Embryonic facial prominence (tissue), 1 donor: Measurements from ENCODE around the gene PABPN1L.

ENCODE experiments used
- DNase-seq: peaks from one replicate; pipeline ENCODE4 v3.0.0-alpha.2; 2016; ENCODE audit errors: extremely low spot score

Gene PABPN1L, protein sequence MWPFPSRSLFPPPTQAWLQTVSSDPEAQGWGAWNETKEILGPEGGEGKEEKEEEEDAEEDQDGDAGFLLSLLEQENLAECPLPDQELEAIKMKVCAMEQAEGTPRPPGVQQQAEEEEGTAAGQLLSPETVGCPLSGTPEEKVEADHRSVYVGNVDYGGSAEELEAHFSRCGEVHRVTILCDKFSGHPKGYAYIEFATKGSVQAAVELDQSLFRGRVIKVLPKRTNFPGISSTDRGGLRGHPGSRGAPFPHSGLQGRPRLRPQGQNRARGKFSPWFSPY

DNA sequence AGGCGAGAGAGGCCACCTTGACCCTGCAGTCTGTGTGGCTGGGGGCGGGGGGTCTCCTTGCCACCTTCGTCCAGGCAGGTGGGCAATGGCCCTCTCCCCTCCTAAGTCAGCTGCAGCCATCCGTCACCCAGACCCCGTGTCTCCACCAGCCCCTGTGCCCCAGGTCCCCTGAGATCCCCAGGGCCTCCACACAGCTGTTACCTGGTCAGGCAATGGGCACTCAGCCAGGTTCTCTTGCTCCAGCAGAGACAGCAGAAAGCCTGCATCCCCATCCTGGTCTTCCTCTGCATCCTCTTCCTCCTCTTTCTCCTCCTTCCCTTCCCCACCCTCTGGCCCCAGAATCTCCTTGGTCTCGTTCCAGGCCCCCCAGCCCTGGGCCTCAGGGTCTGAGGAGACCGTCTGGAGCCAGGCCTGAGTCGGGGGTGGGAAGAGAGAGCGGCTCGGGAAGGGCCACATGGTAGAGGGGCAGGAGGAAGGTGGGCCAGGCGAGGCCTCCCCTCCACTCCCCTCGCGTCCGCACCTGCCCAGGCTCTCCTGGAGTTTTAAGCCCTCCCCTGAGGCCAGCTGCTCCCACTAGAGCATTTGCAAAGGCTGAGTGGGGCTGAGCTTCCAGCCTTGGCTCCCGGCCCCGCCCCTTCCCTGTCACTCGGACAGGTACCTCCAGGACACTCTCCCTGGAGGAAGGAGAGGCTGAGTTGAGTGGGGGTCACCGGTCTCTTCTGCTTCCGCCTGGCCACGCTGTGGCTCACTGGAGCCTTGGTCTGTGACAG is at the start of gene PABPN1L:
Gene PABPN1L (minus strand): TSS at position 510 of the 770 bp plus-strand sequence. CDS start 54 bp downstream, at position 456.
- DNase-seq = no peak

DNA sequence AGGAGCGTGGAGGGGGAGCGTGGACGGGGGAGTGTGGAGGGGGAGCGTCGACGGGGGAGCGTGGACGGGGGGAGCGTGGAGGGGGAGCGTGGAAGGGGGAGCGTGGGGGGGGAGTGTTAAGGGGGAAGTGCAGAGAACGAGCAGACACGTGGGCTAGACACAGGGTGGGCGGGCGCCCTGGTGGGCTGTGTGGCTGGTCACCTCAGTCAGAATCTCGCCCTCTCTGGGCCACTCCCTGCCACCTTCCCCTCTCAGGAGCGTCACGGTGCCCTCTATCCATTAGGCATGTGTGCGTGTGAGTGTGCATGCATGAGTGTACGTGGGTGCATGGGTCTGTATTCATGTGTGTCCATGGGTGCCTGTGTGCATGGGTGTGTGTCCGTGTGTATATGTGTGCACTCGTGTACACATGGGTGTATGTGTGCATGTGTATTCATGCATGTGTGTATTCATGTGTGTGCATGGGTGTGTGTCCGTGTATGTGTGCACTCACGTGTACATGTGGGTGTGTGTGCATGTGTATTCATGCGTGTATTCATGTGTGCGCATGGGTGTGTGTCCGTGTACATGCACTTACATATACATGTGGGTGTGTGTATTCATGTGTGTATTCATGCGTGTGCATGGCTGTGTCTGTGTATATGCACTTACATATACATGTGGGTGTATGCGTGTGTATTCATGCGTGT is 49.3 kb upstream of the PABPN1L start:
- no peak for DNase-seq

DNA sequence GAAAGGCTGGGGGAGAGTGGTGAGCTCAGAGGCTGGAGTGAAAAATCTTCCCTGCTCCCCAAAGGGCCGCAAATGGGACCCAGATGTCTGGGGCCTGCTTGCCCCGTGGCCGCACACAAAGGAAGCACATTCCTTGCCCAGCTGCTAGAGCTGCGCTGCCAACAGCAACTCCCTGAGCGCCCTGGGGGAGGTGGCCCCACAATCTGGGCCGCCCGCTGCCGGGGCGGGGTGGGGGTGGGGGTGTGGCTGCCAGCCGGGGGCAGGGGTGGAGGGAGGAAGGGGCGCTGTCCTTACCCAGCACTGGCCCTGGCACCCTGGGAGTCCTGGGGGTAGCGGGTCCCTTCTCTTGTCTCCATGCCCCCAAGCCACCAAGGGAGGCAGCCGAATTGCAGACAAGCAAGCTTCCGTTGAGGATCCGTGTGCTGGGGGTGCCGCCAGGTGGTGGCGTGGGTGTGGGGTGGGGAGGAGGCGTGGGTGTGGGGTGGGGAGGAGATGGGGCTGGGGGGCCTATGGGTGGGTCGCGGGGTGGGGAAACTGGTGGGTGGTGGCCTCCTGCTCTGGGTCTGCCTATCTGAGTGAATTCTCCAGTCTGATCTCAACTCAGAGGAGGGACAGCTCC is 48.4 kb upstream of the PABPN1L start:
- peak; percentile 54 for DNase-seq

DNA sequence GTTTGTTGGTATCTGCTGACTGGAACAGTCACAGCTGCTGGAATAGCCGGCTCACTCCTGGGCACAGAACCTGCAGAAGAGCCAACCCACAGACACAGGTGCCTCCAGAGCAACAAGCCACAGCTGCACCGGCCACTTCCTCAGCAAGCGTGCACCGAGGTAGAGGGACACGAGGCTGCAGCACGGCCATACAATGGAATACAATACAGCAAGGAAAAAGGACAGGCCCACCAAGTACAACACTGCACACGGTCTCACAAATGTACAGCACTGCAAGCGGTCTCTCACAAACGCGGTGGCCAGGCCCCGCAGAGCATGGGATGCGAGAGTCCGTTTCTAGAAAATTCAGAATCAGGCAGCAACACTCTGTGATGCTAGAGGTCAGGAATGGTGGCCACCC is 47.4 kb upstream of the PABPN1L start:
- no peak for DNase-seq

DNA sequence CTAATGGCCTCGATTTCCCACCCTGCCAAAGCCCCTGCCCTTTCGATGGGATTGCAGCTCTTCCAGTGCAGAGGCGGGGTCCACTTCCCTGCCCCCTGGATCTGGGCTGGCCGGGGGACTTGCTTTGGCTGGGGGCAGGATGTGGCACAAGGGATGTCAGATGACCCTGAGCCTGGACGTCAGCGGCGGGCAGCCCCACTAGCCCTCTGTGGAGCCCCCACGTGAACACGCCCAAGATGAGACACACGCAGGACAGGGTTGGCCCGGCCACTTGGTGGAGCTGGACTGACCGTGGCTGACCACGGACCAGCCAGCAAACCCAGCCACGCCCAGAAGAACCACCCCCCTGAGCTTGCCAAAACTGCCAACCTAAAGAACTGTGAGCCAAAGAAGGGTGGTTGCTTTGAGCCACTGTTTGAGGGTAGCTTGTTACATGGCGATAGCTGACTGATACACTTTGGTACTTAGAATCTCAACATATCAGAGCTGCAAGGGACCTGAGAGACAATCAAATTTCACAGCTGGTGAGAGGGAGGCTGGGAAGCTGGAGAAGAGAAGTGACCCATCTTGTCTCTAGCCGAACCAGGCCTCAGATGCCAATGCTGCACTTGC is 46.6 kb upstream of the PABPN1L start:
- DNase-seq = no peak

DNA sequence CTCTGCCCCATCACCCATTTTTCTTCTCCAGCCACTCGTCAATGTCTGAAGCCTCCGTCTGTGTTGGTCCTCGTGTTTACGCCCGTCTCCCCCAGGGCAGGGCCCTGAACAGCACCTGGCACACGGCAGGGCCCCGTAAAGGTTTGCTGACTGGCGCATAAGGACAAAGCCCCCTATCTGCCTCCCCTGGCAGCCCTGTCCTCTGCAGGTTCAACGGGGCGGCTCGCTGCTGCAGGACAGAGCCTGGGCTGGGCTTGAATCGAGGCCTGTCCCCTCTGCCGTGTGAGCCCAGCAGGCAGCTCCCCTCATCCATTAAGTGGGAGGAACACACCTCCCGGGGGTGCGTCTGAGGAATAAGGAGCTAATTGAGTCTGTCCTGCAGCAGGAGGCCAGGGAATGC is 46.1 kb upstream of the PABPN1L start:
- no peak for DNase-seq

DNA sequence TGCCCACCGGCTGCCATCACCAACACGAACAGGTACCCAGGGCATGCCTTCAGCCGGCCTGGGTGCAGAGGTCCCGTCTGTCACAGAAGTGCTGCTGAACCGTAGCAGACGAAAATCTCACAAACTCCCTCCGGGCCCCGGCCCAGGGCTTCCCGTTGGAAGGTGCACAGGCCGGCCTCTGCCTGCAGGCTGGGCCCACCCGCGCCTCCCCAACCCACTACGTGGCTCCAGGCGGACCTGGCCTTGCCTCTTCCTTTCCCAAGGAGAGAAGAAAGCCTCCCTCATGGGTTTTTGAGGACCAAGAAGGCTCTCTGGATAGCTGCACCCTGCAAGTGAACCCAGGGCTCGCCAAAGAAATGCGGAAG is 45.5 kb upstream of the PABPN1L start:
- DNase-seq = no peak

DNA sequence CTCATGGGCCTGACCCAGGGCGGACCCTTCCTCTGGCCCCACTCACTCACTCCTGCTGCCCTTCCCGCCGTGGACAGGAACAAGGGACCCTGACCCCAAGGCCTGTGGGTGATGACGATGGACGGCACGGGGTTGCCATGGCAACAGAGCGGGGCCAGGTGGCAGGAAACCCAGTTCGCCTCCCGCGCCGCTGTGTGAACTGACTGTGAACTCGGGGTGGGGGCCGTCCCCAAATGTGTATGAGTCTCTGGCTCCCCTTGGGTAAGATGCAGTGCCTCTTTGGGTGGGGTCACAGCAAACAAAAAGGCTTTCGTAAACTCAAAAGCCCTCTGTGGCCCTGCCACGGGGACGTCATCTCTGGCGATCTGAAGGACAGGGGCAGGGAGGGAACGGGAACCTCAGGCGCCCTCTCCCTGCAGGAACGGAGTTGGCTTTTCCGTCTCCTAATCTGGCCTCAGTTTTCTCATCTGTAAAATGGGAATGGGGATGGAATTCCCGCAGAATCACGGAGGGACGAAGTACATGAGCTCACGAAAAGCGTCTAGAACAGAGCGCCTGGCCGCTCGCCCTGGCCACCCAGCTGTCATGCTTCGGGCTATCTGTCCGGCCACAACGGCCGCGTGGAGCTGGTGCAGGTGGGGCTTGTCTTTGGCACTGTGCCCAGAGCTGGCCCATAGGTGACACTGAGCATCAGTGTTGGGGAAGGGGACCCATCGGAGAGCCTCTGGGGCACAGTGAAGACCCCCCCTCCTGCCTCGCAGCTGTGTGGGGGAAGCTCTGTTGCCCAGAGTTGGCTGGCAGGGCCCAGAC is 44.9 kb upstream of the PABPN1L start:
- DNase-seq = no peak

DNA sequence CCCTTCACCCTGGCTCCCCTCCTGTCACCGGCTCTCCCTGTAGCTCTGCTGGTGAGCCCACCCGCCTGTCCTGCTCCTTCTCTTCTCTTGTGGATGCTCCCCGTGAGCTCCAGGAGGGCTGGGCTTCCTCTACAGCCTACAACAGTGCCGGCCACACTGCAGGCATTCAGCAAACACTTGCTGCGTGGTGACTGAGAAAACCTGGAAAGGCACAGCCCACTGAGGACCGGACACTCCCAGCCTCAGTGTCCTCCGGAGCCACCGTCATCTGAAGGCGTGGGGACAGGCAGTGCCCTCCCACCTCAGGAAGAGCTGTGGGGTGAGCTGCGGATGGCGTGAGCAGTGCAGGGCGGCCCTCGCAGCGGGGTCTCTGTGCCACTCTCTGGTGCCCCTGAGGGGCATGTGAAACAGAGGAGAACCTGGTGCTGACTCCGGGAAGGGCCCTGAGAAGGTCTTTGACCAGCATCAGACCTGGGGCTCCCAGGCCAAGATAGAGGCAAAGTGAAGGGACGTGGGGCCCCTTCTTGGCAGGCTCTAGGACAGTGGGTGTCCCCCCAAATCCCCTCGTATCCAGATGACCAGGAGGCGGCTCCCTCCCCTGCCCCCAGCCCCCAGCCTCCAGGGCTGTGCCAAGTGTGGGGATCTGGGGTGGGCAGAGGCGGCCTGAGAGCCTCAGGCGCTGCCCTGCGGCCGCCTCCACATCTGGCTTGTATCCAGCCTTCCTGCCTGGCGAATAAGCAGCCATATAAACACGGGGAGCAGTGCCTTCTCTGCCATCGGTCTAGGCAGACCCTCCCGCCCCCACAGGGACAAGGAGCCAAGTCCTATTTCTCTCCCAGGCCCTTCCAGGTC is 44.0 kb upstream of the PABPN1L start:
- DNase-seq = no peak

DNA sequence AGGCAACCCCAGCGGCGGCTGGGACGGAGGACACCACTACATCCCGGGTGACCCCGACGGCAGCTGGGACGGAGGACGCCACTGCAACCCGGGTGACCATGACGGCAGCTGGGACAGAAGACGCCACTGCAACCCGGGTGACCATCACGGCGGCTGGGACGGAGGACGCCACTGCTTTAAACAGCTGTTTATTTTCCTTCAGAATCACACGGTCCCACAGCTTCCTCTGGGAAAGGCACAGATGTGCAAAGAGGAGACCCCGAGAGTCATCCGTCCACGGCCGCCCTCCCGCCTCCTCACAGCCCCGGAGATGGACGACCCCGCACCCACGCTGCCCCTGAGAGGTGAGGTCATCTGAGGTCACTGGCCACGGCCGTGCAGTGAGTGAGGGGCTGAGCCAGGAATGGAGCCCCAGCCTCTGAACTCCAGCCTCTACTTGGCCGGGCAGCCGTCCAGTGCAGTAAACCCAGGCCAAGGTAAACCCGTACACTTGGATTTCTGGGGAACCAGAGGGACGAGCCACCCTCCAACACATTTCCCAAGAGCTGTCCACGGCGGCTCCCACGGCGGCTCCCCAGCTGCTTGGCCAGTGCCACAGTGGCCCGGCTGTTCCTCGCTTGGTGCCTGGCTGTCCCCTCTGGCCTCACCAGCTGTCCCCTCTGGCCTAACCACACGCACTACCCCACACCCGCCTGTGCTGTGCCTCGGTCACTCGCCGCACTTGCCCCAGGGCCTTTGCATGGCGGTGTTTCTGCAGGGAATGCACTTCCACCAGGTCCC is 43.2 kb upstream of the PABPN1L start:
- DNase-seq = no peak

DNA sequence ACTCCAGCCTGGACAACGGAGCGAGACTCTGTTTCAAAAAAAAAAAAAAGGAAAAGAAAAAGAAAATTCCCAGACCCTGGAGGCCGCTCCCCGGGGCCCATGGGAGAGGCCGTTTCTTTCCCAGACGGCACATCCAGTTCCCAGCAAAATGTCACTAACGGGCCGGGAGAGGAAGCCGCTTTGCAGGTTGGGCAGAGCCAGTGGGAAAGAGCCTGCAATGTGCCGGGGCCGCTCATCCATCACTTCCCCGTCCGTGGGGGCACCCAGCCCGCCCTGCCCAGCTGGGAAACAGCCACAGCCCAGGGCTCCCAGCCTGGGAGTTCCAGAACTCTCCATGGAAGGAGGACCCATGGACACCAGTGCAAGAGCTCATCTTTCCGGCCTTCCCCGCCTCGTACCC is 41.8 kb upstream of the PABPN1L start:
- DNase-seq = no peak

DNA sequence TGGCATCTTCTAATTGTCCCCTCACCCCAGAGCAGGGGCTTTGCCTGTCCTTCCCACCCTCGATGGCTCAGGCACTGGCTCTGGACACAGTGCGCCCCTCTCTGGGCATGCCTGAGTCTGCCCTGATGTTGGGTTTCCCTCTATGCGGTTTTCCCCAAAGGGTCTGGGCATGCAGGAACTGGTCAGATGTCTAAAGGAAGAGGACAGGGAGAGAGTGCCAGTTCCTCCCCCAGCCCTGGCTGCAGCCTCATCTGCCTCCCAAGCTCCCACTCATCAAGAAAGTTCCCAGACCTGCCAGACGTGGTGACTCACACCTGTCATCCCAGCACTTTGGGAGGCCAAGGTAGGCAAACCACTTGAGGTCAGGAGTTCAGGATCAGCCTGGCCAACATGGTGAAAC is 41.3 kb upstream of the PABPN1L start:
- no peak for DNase-seq

DNA sequence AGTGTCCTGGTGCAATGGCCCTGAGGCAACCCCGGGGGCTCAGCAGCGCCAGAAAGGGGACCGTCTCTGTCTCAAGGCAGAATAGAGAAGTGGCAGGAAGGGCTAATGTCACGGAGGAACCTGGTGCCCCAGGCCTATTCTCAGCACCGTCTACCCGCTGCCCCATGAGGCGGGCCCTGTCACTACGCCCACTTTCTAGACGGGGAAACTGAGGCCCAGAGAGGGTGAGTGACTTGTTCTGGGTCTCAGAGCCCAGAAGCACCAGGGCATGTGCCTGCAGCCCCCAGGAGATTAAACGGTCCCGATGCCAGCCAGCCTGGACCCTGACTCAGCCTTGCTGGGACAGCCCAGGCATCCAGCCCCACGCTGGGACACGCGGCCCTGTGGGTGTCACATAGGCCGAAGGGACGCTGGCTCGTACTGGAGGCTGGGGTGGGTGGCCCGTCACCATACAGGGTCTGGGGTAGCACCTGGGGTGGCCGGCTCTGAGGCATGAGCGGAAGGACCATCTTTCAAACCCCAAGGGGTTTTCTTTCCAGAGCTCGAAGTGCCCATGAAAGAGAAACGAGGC is 40.2 kb upstream of the PABPN1L start:
- no peak for DNase-seq

DNA sequence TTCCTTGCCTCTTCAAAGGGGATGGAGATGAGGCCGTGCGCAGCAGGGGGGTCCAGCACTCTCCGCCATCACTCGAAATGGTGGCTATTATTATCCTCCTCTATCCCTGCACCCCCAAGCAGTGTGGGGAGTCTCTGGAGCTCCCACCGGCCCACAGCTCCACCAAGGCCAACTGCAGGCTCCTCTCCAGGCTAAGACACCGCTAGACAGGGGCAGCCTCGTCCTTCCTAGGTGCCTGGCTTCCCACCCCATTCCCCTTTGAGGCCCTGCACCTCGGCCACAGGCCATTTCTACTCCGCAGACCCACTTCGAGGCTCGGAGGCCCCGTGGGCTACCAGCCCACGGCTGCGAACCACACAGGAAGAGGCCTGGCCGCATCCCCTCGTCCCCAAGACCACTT is 39.6 kb upstream of the PABPN1L start:
- no peak for DNase-seq

DNA sequence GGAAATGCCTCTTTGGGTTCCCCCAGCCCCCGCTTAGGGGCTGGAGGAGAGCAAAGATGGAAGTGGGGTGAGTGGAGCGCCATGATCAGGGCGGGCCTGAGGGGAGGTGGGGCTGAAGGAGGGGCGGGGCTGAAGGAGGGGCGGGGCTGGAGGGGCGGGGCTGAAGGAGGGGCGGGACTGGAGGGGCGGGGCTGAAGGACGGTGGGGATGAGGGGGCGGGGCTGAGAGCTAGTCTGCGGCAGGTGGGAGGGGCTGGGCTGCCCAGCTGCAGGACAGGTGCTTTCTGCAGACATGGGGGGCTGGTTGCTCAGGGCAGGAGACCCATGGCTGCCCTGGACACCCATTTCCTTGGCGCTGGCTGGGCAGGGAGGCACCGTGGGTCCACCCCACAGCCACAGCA is 39.1 kb upstream of the PABPN1L start:
- no peak for DNase-seq

DNA sequence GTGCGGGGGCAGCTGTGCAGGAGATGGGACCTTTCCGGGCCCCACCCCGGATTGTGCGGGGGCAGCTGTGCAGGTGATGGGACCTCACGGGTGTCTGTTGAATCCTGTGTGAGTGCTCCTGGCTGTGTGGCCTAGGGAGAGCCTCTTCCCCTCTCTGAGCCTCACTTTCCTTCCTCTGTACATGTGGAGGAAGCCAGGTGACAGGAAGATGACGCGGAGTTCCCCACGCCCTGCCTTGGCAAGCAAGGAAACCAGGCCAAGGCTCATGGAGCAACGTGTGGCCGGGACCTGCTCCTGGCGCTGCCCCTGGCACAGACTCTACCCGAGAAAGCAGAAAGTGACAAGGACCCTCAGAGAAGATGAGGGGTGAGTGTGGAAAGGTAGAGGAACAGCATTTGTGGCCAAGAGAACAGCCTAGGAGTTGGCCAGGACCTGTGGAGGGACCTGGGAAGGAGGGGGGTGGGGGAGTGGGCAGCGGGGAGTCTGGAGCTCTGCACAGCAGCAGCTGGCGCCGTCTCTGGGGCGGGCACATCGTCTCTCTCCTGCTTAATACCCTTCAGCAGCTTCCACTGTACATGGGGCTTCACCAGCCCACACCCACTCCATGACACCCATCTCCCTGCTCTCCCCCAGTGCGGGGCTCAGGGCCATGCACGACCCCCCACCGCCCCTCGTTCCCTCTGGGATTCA is 38.4 kb upstream of the PABPN1L start:
- DNase-seq = no peak

DNA sequence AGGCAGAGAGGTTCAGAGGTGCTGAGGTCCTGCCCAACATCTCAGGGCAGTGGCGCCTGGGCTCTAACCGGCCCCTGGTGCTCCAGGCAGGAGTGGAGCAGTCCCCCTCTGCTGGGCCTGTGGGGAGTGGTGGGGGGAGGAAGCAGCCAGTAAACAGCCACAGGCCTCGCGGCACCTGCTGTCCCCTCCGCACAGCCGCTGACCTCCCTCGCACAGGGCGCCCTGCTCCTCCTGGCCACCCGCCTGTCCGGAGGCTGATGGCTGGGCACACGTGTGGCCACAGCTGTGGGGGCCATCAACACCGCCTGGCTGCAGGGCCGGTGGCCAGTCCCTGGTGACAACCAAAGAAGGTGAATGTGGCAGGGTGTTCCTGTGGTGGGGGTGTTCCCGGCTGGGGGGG is 36.8 kb upstream of the PABPN1L start:
- DNase-seq = no peak

DNA sequence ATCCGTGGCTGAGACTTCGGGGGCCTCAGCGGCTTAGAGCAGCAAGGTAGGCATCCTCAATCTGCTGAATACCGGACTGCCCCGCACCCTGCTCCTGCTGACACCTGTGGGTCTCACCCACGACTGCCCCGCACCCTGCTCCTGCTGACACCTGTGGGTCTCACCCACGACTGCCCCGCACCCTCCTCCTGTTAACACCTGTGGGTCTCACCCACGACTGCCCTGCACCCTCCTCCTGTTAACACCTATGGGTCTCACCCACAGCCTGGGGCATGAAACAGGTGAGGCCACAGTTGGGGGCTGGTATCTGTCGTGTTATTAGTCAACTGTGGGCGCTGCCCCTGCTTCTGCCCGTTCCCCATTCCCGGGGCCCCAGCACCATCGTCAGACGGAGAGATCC is 36.3 kb upstream of the PABPN1L start:
- no peak for DNase-seq
